Progenitor cell of endocrine pancreas (in vitro differentiated cells): ENCODE results near the gene CDC34. TPM values are rescaled to one million over a fixed set of nuclear protein-coding genes. Genes with fewer than 3 reads are reported as not detected.
A peak's percentile ranks its signal among the peaks of the same experiment; 100 is the strongest.

Experiments used
- DNase-seq: peaks from one replicate; pipeline ENCODE4 v3.0.0; 2021; ENCODE audit warnings: low spot score; ENCODE audit not compliant: unreplicated experiment
- H3K27ac Mint-ChIP-seq: 2 replicates; pipeline ENCODE4 v1.8.0; 2021; ENCODE audit warnings: mild to moderate bottlenecking, moderate library complexity, mixed read lengths
- H3K27me3 Mint-ChIP-seq: 2 replicates; pipeline ENCODE4 v1.8.0; 2021; ENCODE audit warnings: mixed read lengths
- H3K36me3 Mint-ChIP-seq: 2 replicates; pipeline ENCODE4 v1.8.0; 2022; ENCODE audit warnings: mixed read lengths; ENCODE audit not compliant: insufficient read depth
- H3K4me1 Mint-ChIP-seq: 2 replicates; pipeline ENCODE4 v1.8.0; 2021; ENCODE audit warnings: low read depth, mixed read lengths
- H3K4me3 Mint-ChIP-seq: 2 replicates; pipeline ENCODE4 v1.8.0; 2021; ENCODE audit warnings: low read depth, mild to moderate bottlenecking, moderate library complexity, mixed read lengths
- H3K9me3 Mint-ChIP-seq: 2 replicates; pipeline ENCODE4 v1.8.0; 2021; ENCODE audit warnings: low read depth, mixed read lengths
- total RNA-seq: library from RNA; stranded (reverse); gene quantifications from 2 replicates; pipeline ENCODE4 v1.2.1, GENCODE V29; 2021
- TF ChIP-seq, protein P1 (sequence below): fragments of 200-600 bp; sonication (generic); IDR thresholded peaks from one replicate; pipeline ENCODE4 v1.5.0; 2021; ENCODE audit warnings: antibody characterized with exemption, mild to moderate bottlenecking; ENCODE audit not compliant: unreplicated experiment

CDC34 gene
- total RNA-seq, 1 donor from 2014 or later, result 96.9 TPM

DNA sequence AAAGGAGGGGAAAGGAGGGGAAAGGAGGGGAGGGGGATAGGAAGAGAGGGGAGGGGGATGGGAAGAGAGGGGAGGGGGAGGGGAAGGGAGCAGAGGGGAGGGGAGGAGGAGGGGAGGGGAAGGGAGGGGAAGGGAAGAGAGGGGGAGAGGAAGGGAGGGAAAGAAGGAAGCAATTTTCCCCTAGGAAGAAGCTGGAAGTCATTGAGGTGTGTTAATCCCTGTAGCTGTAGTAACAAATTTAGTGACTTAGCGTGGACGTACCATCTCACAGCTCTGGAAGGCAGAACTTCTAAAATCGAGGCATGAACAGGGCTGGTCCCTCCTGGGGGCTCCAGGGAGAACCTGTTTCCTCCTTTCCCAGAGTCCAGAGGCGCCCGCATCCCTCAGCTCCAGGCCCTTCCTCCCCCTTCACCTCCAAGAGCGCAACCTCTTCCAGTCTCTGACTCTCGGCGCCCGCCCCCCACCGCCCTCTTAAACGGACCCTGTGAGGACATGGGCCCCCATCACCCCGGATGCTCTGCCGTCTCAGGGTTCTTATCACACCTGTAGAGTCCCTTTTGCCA is 5.6 kb upstream of the CDC34 start:
- no peak overlapping the region for H3K4me3 Mint-ChIP-seq
- H3K9me3 Mint-ChIP-seq, result no peaks in the 10 kb centered on the region
- no peaks in the 10 kb centered on the region for H3K4me1 Mint-ChIP-seq
- TF ChIP-seq, protein P1, sequence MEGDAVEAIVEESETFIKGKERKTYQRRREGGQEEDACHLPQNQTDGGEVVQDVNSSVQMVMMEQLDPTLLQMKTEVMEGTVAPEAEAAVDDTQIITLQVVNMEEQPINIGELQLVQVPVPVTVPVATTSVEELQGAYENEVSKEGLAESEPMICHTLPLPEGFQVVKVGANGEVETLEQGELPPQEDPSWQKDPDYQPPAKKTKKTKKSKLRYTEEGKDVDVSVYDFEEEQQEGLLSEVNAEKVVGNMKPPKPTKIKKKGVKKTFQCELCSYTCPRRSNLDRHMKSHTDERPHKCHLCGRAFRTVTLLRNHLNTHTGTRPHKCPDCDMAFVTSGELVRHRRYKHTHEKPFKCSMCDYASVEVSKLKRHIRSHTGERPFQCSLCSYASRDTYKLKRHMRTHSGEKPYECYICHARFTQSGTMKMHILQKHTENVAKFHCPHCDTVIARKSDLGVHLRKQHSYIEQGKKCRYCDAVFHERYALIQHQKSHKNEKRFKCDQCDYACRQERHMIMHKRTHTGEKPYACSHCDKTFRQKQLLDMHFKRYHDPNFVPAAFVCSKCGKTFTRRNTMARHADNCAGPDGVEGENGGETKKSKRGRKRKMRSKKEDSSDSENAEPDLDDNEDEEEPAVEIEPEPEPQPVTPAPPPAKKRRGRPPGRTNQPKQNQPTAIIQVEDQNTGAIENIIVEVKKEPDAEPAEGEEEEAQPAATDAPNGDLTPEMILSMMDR, result no peak
- no peak for DNase-seq
- H3K36me3 Mint-ChIP-seq, result peaks cover 3% of the 10 kb centered on the region
- no peak overlapping the region for H3K27ac Mint-ChIP-seq
- H3K27me3 Mint-ChIP-seq, result peaks cover 14% of the 10 kb centered on the region

DNA sequence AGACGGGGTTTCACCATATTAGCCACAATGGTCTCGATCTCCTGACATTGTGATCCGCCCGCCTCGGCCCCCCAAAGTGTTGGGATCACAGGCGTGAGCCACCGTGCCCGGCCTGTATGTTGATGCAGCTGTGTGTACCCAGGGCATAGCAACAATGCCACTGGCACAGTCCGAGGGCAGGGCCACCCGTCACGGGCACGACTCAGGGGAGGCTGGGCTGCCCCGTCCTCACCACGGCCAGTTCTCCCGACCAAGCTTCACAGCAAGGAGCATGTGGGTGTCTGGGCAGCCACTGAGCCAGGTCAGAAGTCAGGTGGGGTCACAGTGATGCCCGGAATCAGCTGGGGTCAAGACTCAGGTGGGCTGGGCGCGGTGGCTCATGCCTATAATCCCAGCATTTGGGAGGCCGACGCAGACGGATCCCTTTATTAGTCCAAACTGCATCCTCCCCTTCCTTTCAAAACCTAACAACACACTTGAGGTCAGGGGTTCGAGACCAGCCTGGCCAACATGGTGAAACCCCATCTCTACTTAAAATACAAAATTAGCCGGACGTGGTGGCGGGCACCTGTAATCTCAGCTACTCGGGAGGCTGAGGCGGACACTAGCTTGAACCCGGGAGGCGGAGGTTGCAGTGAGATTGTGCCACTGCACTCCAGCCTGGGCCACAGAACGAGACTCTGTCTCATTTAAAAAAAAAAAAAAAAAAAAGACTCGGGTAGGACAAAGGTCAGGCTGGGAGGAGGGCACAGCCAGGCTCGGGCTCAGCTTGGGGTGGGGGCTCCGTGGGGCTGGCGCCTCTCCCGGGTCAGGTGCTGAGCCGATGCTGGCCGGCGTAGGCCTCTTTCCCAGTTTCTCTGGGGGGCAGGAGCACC is 1.2 kb upstream of the CDC34 start:
- Mint-ChIP-seq H3K27ac (peak overlapping the region; percentile 92), H3K27me3 (peaks cover 10% of the 10 kb centered on the region), H3K4me3 (peak overlapping the region; percentile 80), H3K9me3 (no peaks in the 10 kb centered on the region), H3K4me1 (peaks cover 7% of the 10 kb centered on the region), H3K36me3 (no peaks in the 10 kb centered on the region)
- TF ChIP-seq, protein P1, result no peak
- no peak for DNase-seq

DNA sequence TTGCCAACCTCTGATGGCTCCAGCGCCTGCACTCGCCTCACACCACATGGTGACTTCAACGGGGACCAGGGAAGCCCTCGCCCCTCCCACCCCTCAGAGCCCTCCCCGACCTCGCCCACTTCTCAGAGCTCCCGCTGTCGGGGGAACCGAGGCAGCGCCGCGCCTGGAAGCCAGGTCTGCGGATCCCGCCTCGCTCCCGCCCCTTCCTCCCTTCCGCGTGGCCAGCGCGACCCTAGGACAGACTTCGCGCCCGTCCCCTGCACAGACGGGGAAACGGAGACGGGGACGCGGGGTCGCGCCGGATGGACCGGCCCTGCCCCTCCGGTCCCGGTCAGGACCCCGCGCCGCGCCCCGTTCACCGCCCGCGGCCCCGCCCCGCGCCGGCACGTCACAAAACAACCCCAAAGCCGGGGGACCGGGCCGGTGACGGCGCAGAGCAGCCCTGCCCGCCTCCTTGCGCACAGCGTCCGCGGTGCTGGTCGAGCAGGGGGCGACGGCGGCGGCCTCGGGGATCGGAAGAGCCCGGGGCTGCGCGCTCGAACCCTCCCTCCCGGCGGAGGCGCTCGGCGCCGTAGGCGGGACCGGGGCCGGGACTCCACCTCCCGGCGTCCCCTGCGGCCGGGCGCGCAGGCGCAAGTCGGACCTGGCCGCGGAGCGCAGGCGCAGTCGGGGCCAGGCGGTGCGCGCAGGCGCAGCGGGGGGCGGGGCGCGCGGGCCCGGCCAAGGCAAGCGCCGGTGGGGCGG is 379 bp upstream of the CDC34 start:
- Mint-ChIP-seq H3K4me3 (peak overlapping the region; percentile 80), H3K9me3 (no peaks in the 10 kb centered on the region), H3K27me3 (peaks cover 4% of the 10 kb centered on the region), H3K4me1 (peaks cover 7% of the 10 kb centered on the region), H3K36me3 (no peaks in the 10 kb centered on the region), H3K27ac (peak overlapping the region; percentile 92)
- TF ChIP-seq, protein P1, result no peak
- peak; percentile 92 for DNase-seq

DNA sequence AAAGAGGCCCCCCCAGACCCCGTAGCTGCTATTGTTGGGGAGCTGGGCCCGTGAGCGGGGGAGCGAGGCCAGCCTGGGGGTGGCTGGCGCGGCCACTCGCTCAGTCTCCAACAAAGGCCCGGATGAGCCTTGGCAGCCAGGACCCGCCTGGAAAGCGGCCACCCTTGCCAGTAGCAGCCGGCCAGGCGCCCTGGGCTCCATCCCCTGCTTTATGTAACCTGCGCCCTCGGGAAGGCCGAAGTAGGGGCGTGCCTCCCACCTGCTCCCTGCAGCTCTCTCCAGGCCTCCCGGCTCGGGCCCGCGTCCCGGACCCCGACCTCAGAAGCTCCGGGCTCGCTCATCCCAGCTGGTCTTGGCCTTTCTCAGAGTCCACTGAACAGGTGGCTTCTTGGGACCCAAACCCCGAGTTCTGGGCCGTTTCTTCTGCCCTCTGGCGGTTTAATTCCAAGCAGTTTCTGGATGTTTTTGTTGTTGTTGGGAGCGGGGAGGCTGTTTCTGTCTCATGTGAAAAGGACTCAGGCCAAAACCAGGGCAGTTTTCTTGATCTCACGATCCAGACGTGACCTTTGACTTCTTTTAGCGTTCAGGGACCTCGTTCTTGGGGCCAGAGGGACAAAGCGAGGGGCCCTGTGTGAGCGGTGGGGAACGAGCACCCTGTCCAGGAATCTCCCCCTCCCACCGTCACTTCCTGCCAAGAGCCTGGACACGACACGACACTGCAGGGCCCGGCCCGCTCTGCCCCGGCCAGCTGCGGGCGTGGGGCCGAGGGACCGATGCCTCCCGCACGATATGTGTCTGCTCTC is 1.2 kb downstream of the CDC34 start:
- no peak for DNase-seq
- TF ChIP-seq, protein P1, result peak; percentile 59
- Mint-ChIP-seq H3K9me3 (no peaks in the 10 kb centered on the region), H3K36me3 (no peaks in the 10 kb centered on the region), H3K4me1 (peaks cover 7% of the 10 kb centered on the region), H3K27me3 (no peaks in the 10 kb centered on the region), H3K4me3 (peak overlapping the region; percentile 82), H3K27ac (peak overlapping the region; percentile 97)
